Neural cell (in vitro differentiated cells): ENCODE measurements around the gene SAMD4A. TPM values are rescaled to one million over a fixed set of nuclear protein-coding genes. Genes with fewer than 3 reads are reported as not detected.

Experiments
- H2AFZ ChIP-seq: fragments of 200-600, 300-800 bp; sonication (generic), shearing (Covaris generic); 2 replicates; pipeline ENCODE4 v1.6.0; 2014; ENCODE audit warnings: low read depth, mild to moderate bottlenecking, antibody characterized with exemption, low read length, moderate library complexity
- H3F3A ChIP-seq: fragments of 200-600 bp; shearing (Covaris generic); 2 replicates; pipeline ENCODE4 v1.6.1; 2016; ENCODE audit warnings: mild to moderate bottlenecking, moderate library complexity, mixed read lengths, antibody characterized with exemption, low read length; ENCODE audit not compliant: insufficient read depth, poor library complexity, severe bottlenecking
- H3K27ac ChIP-seq: fragments of 200-600, 300-800 bp; sonication (generic), shearing (Covaris generic); 2 replicates; pipeline ENCODE4 v1.5.1; 2014; ENCODE audit warnings: mild to moderate bottlenecking, low read length, moderate library complexity
- H3K27me3 ChIP-seq: fragments of 300-800, 200-600 bp; sonication (generic), shearing (Covaris generic); 2 replicates; pipeline ENCODE4 v1.6.0; 2014; ENCODE audit warnings: mild to moderate bottlenecking, low read depth, low read length, moderate library complexity; ENCODE audit not compliant: insufficient read depth
- H3K36me3 ChIP-seq: fragments of 300-800, 200-600 bp; sonication (generic), shearing (Covaris generic); 2 replicates; pipeline ENCODE4 v1.5.1; 2014; ENCODE audit warnings: mild to moderate bottlenecking, antibody characterized with exemption, low read length, moderate library complexity; ENCODE audit not compliant: insufficient read depth
- H3K4me2 ChIP-seq: fragments of 300-800, 200-600 bp; sonication (generic), shearing (Covaris generic); 2 replicates; pipeline ENCODE4 v1.6.0; 2014; ENCODE audit warnings: mild to moderate bottlenecking, low read length
- H3K4me3 ChIP-seq: fragments of 300-800, 200-600 bp; sonication (generic), shearing (Covaris generic); 2 replicates; pipeline ENCODE4 v1.5.1; 2014; ENCODE audit warnings: mild to moderate bottlenecking, low read length, moderate library complexity
- H3K79me2 ChIP-seq: fragments of 200-600 bp; shearing (Covaris generic); replicated peaks from 2 replicates; pipeline ENCODE4 v1.6.0; 2014; ENCODE audit warnings: mild to moderate bottlenecking, low read length, moderate library complexity; ENCODE audit not compliant: insufficient read depth
- H3K9ac ChIP-seq: fragments of 300-800, 200-600 bp; sonication (generic), shearing (Covaris generic); 2 replicates; pipeline ENCODE4 v1.6.1; 2016; ENCODE audit warnings: mild to moderate bottlenecking, low read length, mixed read lengths
- H3K9me2 ChIP-seq: fragments of 200-600 bp; shearing (Covaris generic); 2 replicates; pipeline ENCODE4 v1.6.1; 2016; ENCODE audit warnings: mild to moderate bottlenecking, low read length, mixed read lengths; ENCODE audit not compliant: insufficient read depth
- H3K9me3 ChIP-seq: fragments of 200-600, 300-800 bp; sonication (generic), shearing (Covaris generic); 2 replicates; pipeline ENCODE4 v1.6.1; 2016; ENCODE audit warnings: mild to moderate bottlenecking, mixed run types, low read length, moderate library complexity, mixed read lengths
- H4K20me1 ChIP-seq: fragments of 200-600 bp; shearing (Covaris generic); 2 replicates; pipeline ENCODE4 v1.6.1; 2016; ENCODE audit warnings: mild to moderate bottlenecking, mixed run types; ENCODE audit not compliant: insufficient read depth
- CTCF ChIP-seq: fragments of 450-650 bp; IDR thresholded peaks from 2 replicates; pipeline ENCODE4 v1.5.1; 2014; ENCODE audit warnings: antibody characterized with exemption, mild to moderate bottlenecking, moderate library complexity; ENCODE audit not compliant: poor library complexity, severe bottlenecking
- EP300 ChIP-seq: fragments of 450-650 bp; conservative IDR thresholded peaks from 2 replicates; pipeline ENCODE4 v1.6.1; 2014; ENCODE audit warnings: antibody characterized with exemption, mild to moderate bottlenecking, moderate library complexity; ENCODE audit not compliant: poor library complexity, severe bottlenecking
- EZH2 ChIP-seq: fragments of 200-600, 300-800 bp; shearing (Covaris generic), sonication (generic); IDR thresholded peaks from 2 replicates; pipeline ENCODE4 v1.6.1; 2014; ENCODE audit warnings: antibody characterized with exemption, low read length, borderline replicate concordance, mild to moderate bottlenecking; ENCODE audit not compliant: insufficient read depth, poor library complexity, severe bottlenecking
- MXI1 ChIP-seq: fragments of 450-650 bp; conservative IDR thresholded peaks from 2 replicates; pipeline ENCODE4 v1.6.1; 2014; ENCODE audit warnings: antibody characterized with exemption, mild to moderate bottlenecking; ENCODE audit not compliant: poor library complexity, severe bottlenecking
- POLR2AphosphoS5 ChIP-seq: IDR thresholded peaks from 2 replicates; pipeline ENCODE4 v1.6.1; 2012
- RAD21 ChIP-seq: fragments of 450-650 bp; conservative IDR thresholded peaks from 2 replicates; pipeline ENCODE4 v1.6.1; 2014; ENCODE audit warnings: antibody characterized with exemption, mild to moderate bottlenecking, moderate library complexity
- REST ChIP-seq: IDR thresholded peaks from 2 replicates; pipeline ENCODE4 v1.6.1; 2012; ENCODE audit warnings: borderline replicate concordance
- SMC3 ChIP-seq: fragments of 450-650 bp; conservative IDR thresholded peaks from 2 replicates; pipeline ENCODE4 v1.6.1; 2014; ENCODE audit warnings: antibody characterized with exemption, mild to moderate bottlenecking, moderate library complexity; ENCODE audit not compliant: poor library complexity
- TAF1 ChIP-seq: IDR thresholded peaks from 2 replicates; pipeline ENCODE4 v1.6.1; 2012; ENCODE audit warnings: low read depth
- polyA plus RNA-seq: library from polyadenylated mRNA; depleted of rRNA; stranded (reverse); fragments of >200 nt; gene quantifications from 2 replicates; pipeline ENCODE4 v1.2.3, GENCODE V29; 2014

The SAMD4A gene
- polyA plus RNA-seq, 1 donor from 2014 or later, result 1.0 TPM

- Histone ChIP-seq H3K4me2 (no peak overlapping the region), H3K36me3 (no peaks in the 10 kb centered on the region), H3K9me2 (no peaks in the 10 kb centered on the region), H3K79me2 (no peaks in the 10 kb centered on the region), H3K27me3 (no peaks in the 10 kb centered on the region), H3K9me3 (no peaks in the 10 kb centered on the region), H3K27ac (no peak overlapping the region), H2AFZ (no peak overlapping the region), H3F3A (peaks cover 4% of the 10 kb centered on the region), H4K20me1 (no peaks in the 10 kb centered on the region), H3K9ac (no peak overlapping the region), H3K4me3 (no peak overlapping the region)
- TF ChIP-seq REST (no peak), CTCF (no peak), EP300 (no peak), TAF1 (no peak), MXI1 (no peak), POLR2AphosphoS5 (no peak), SMC3 (no peak), RAD21 (no peak)
Measured at GRCh38 chr14:54627540-54628363, 60.8 kb downstream of the SAMD4A start.

GRCh38 chr14:54629183-54629582, 62.3 kb downstream of the SAMD4A start:
- Histone ChIP-seq H3K9me3 (no peaks in the 10 kb centered on the region), H3K4me3 (no peak overlapping the region), H3K9me2 (no peaks in the 10 kb centered on the region), H3K36me3 (no peaks in the 10 kb centered on the region), H3K27me3 (no peaks in the 10 kb centered on the region), H3K79me2 (no peaks in the 10 kb centered on the region), H3K9ac (no peak overlapping the region), H4K20me1 (no peaks in the 10 kb centered on the region), H3K27ac (no peak overlapping the region), H3K4me2 (no peak overlapping the region), H3F3A (peaks cover 4% of the 10 kb centered on the region), H2AFZ (no peak overlapping the region)
- no peak for TF ChIP-seq EZH2
- no peak for TF ChIP-seq SMC3
- TF ChIP-seq MXI1, result no peak
- TF ChIP-seq POLR2AphosphoS5, result no peak
- no peak for TF ChIP-seq EP300
- no peak for TF ChIP-seq TAF1
- TF ChIP-seq RAD21, result no peak
